Colonic mucosa (tissue), 4 donors: Measurements from ENCODE around the gene PTCD1. TPM values are rescaled to one million over a fixed set of nuclear protein-coding genes. Genes with fewer than 3 reads are reported as not detected.

Source experiments
- DNase-seq: peaks from one replicate; pipeline ENCODE4 v3.0.0-alpha.2; 2020
- H3K27ac ChIP-seq: fragments of 200-600 bp; one replicate; pipeline ENCODE4 v1.8.0; 2021
- H3K27me3 ChIP-seq: fragments of 200-600 bp; one replicate; pipeline ENCODE4 v1.8.0; 2021
- H3K36me3 ChIP-seq: fragments of 200-600 bp; one replicate; pipeline ENCODE4 v1.8.0; 2021
- H3K4me1 ChIP-seq: fragments of 200-600 bp; one replicate; pipeline ENCODE4 v1.8.0; 2021; ENCODE audit warnings: mild to moderate bottlenecking
- H3K4me3 ChIP-seq: fragments of 200-600 bp; one replicate; pipeline ENCODE4 v1.8.0; 2021
- H3K9ac ChIP-seq, 2 donors: one replicate each; pipeline ENCODE4 v1.7.0; 2013; ENCODE audit warnings: control low read depth in 2 of 2, low read depth in 2 of 2, low read length in 2 of 2
- H3K9me3 ChIP-seq: fragments of 200-600 bp; one replicate; pipeline ENCODE4 v1.8.0; 2021
- CTCF ChIP-seq: fragments of 200-600 bp; IDR thresholded peaks from one replicate; pipeline ENCODE4 v1.8.0; 2022; ENCODE audit warnings: antibody characterized with exemption, mild to moderate bottlenecking
- intact Hi-C: fragments of 100-400 bp; cut with DNase I; formaldehyde crosslinking; loops from one replicate; pipeline ENCODE4 v1.14.1; 2022
- total RNA-seq, 2 donors: library from RNA; stranded (reverse); fragmentation: NEBNext Ultra II Directional in 1 of 2; extraction: Animal tissue kit (Norgen Biotek cat#: 25700) in 1 of 2; gene quantifications; one replicate each; pipeline ENCODE4 v1.2.1, GENCODE V29; 2021
- donor health status: healthy.
- donor health status: DM: no; HTN: no; CAD: no.
- donor health status: DM: no; HTN: no; CAD: no.

Gene PTCD1
- total RNA-seq, 2 donors from 2014 or later: 4.5 to 7.6 TPM

- Histone ChIP-seq H3K27me3 (no peaks in the 10 kb centered on the region), H3K9me3 (no peaks in the 10 kb centered on the region), H3K4me1 (peaks cover 12% of the 10 kb centered on the region), H3K27ac (peak within 1 kb of the TSS; percentile 88), H3K36me3 (peaks cover 8% of the 10 kb centered on the region), H3K9ac (peak within 1 kb of the TSS; percentile 91 to 99), H3K4me3 (peak within 1 kb of the TSS; percentile 90)
- DNase-seq: peak; percentile 95
- intact Hi-C loops: loop anchor here (5.0 kb wide), 1 partner anchor 36 kb away; the partner anchor contains the start of gene ARPC1B
- no peak for TF ChIP-seq CTCF
These were observed 30.0 kb downstream of the PTCD1 start, which contains the start of the genes BUD31 and PDAP1 for GRCh38 chr7:99408379-99409191. Gene BUD31, plus strand, starts transcription at chr7:99408969. Its CDS starts 2,124 bp downstream, at chr7:99411093. Gene PDAP1, minus strand, starts transcription at chr7:99408597. Its CDS starts 49 bp downstream, at chr7:99408548.

GRCh38 chr7:99407872-99408378, 30.7 kb downstream of the PTCD1 start:
- peaks cover 8% of the 10 kb centered on the region for H3K36me3 ChIP-seq
- intact Hi-C loops: loop anchor here (5.0 kb wide), 1 partner anchor 36 kb away; the partner anchor contains the start of gene ARPC1B

DNA sequence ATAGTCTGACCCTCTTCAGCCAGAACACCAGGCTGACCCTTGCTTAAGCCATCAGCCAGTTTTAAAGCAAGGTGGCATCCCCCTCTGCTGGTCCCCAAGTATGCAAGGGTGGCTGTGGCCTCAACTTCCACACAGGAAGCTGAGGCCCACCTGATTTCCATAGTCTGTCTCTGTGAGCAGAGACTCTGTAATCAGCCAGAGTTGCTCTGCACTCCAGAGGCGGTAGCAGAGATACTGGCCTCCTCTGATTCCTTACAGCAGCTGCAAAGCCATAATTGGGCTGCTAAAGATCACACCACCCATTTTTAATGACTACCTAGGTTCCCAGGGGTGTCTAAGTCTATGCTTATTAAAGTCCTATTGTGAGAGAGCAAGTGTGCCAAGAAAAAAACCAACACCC, 32.0 kb downstream of the PTCD1 start:
- no peaks in the 10 kb centered on the region for H3K9me3 ChIP-seq

More at GRCh38 chr7:99407872-99408378, 30.7 kb downstream of the PTCD1 start:
- peak; percentile 58 for DNase-seq
- peak overlapping the region; percentile 88 for H3K27ac ChIP-seq
- TF ChIP-seq CTCF: no peak
- no peaks in the 10 kb centered on the region for H3K9me3 ChIP-seq
- peak overlapping the region; percentile 90 for H3K4me3 ChIP-seq
- H3K4me1 ChIP-seq: peaks cover 12% of the 10 kb centered on the region
- peak overlapping the region; percentile 91 to 99 for H3K9ac ChIP-seq
- no peaks in the 10 kb centered on the region for H3K27me3 ChIP-seq

DNA sequence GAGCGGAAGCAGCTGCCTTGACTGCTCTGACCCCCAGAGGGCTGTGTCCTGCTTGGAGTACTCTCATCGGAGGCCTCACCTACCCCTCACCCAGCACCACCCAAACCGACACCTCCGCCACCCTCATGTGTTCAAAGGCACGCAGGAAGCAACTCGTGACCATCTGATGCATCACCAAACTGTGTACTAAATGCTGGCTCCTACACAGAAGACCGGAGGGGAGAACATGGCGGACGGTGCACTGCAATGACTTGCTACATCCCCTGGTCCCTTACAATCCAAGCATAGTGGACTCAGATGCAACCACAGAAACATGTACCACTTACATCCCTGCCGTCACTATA, 33.6 kb downstream of the PTCD1 start:
- Histone ChIP-seq H3K9ac (no peak overlapping the region), H3K4me3 (no peak overlapping the region), H3K36me3 (peaks cover 3% of the 10 kb centered on the region), H3K27me3 (no peaks in the 10 kb centered on the region), H3K4me1 (peaks cover 12% of the 10 kb centered on the region), H3K9me3 (no peaks in the 10 kb centered on the region), H3K27ac (no peak overlapping the region)
- no peak for DNase-seq
- no peak for TF ChIP-seq CTCF
- intact Hi-C loops: loop anchor here (5.0 kb wide), 1 partner anchor 33 kb away; the partner anchor contains the start of gene ARPC1B

More for the DNA sequence above, 32.0 kb downstream of the PTCD1 start:
- Histone ChIP-seq H3K36me3 (peaks cover 8% of the 10 kb centered on the region), H3K9ac (no peak overlapping the region), H3K4me1 (peaks cover 12% of the 10 kb centered on the region), H3K4me3 (no peak overlapping the region), H3K27me3 (no peaks in the 10 kb centered on the region), H3K27ac (no peak overlapping the region)
- intact Hi-C loops: loop anchor here (5.0 kb wide), 1 partner anchor 34 kb away; the partner anchor contains the start of gene ARPC1B
- TF ChIP-seq CTCF: no peak
- no peak for DNase-seq

GRCh38 chr7:99404235-99404976, 34.2 kb downstream of the PTCD1 start:
- no peak overlapping the region for H3K9ac ChIP-seq
- H3K9me3 ChIP-seq: no peaks in the 10 kb centered on the region
- H3K27ac ChIP-seq: no peak overlapping the region
- H3K36me3 ChIP-seq: peaks cover 8% of the 10 kb centered on the region
- no peak overlapping the region for H3K4me3 ChIP-seq
- TF ChIP-seq CTCF: no peak
- DNase-seq: no peak
- H3K4me1 ChIP-seq: peaks cover 12% of the 10 kb centered on the region
- intact Hi-C loops: no loop called here
- no peaks in the 10 kb centered on the region for H3K27me3 ChIP-seq
